ENCODE results near the gene WWOX. TPM values are rescaled to one million over a fixed set of nuclear protein-coding genes. Genes with fewer than 3 reads are reported as not detected.

The WWOX gene
- total and polyA plus RNA-seq, 2 of the 8 experiments (the other 6 are each of a cell fraction or from before 2014, with no cell fraction given), result 5.4 to 16.7 TPM

- H2AFZ ChIP-seq (ENCODE audit: low read length), result no peak overlapping the region
- H3K18ac ChIP-seq (ENCODE audit: extremely low read depth, low read length), result no peak overlapping the region
- CTCF ChIA-PET (ENCODE audit: partially characterized antibody), result interaction anchor here (0.8 to 2.4 kb wide), 7 partner anchors 18 to 442 kb away, joined by 3 to 7 read pairs (median 4); no protein-coding TSS in a partner anchor
- H3K4me3 ChIP-seq (ENCODE audit: extremely low read depth in 1 of 4, insufficient read depth in 2 of 4, low read depth in 3 of 4, low read length in 4 of 4), result no peak overlapping the region
- DNase-seq (ENCODE audit: low read depth in 1 of 2, low spot score in 2 of 2) (no peak), FAIRE-seq (no peak)
- H3K27me3 ChIP-seq (replicated peaks in 1 of 4; ENCODE audit: control insufficient read depth in 3 of 4, extremely low read depth in 1 of 4, insufficient read depth in 3 of 4, low read length in 3 of 4), result peaks cover 0 to under 1% (median 0%) of the 10 kb centered on the region in 4 experiments; a peak in 1 of 7 replicates
- peaks cover 0 to 9% of the 10 kb centered on the region in 2 experiments for H4K20me1 ChIP-seq (replicated peaks in 1 of 2; ENCODE audit: control insufficient read depth in 1 of 2, insufficient read depth in 2 of 2, low read length in 2 of 2)
- no peak overlapping the region for H2BK15ac ChIP-seq (ENCODE audit: low read length)
- no peaks in the 10 kb centered on the region; a peak in 1 of 4 replicates for H3K79me2 ChIP-seq (ENCODE audit: control insufficient read depth in 1 of 2, insufficient read depth in 2 of 2, low read length in 2 of 2)
- POLR2A ChIA-PET (ENCODE audit: partially characterized antibody), result no interaction called here
- no peak overlapping the region for H2BK12ac ChIP-seq (ENCODE audit: low read depth, low read length)
- no peak overlapping the region for H4K5ac ChIP-seq (ENCODE audit: insufficient read length, low read depth, low read length)
- no peak overlapping the region for H2AK5ac ChIP-seq (ENCODE audit: low read depth, low read length)
- no peak overlapping the region for H2BK5ac ChIP-seq (ENCODE audit: low read depth, low read length)
- no peak overlapping the region for H3K9ac ChIP-seq (replicated peaks in 1 of 4; ENCODE audit: extremely low read depth in 1 of 4, low read depth in 3 of 4, low read length in 3 of 4)
- 0 out of 8 replicates have a peak, but pooled peaks cover 0 to 4% (median 0%) of the 10 kb centered on the region in 4 experiments for H3K36me3 ChIP-seq (ENCODE audit: control insufficient read depth in 2 of 4, insufficient read depth in 4 of 4, low read length in 3 of 4)
- H3K23ac ChIP-seq (ENCODE audit: insufficient read length), result no peak overlapping the region
- no peak overlapping the region for H3K56ac ChIP-seq (replicated peaks; ENCODE audit: insufficient read length, low read depth, low read length)
- H3K23me2 ChIP-seq (ENCODE audit: low read depth, low read length), result peaks cover 5% of the 10 kb centered on the region; the same call in 1 of the 2 replicates
- no peak overlapping the region for H2BK120ac ChIP-seq (replicated peaks; ENCODE audit: low read depth, low read length)
- 65% methylated on average over 10 of the region's 11 CpGs; no CpG with 5 or more reads in 1 of the 2 experiments for WGBS, 2 experiments (ENCODE audit: extremely low coverage in 1 of 2, insufficient coverage in 1 of 2, insufficient read length in 1 of 2, insufficient replicate concordance in 2 of 2, low coverage in 1 of 2, low lambda C conversion rate in 2 of 2, missing lambda C conversion rate in 1 of 2)
- no peak overlapping the region for H3K4ac ChIP-seq (replicated peaks; ENCODE audit: insufficient read length, low read depth, low read length)
- H3K14ac ChIP-seq (ENCODE audit: insufficient read length), result no peak overlapping the region
- H3K9me3 ChIP-seq (ENCODE audit: insufficient read depth in 2 of 2, low read depth in 1 of 2, low read length in 1 of 2), result no peaks in the 10 kb centered on the region
- peaks cover 0 to 3% (median 0%) of the 10 kb centered on the region in 4 experiments; a peak in 2 of 7 replicates for H3K4me1 ChIP-seq (replicated peaks in 1 of 4; ENCODE audit: control insufficient read depth in 3 of 4, insufficient read depth in 4 of 4, low read length in 3 of 4)
- peaks cover 8% of the 10 kb centered on the region for H3K79me1 ChIP-seq (ENCODE audit: low read depth, low read length)
- H2BK20ac ChIP-seq (ENCODE audit: low read length), result no peak overlapping the region
- H4K91ac ChIP-seq (replicated peaks; ENCODE audit: insufficient read length, low read length), result no peak overlapping the region
- no peak overlapping the region for H3K4me2 ChIP-seq (ENCODE audit: insufficient read depth in 1 of 2, low read depth in 2 of 2, low read length in 2 of 2)
- no peak overlapping the region for H4K8ac ChIP-seq (ENCODE audit: extremely low read depth, insufficient read depth, low read length)
- no peak overlapping the region for H3K27ac ChIP-seq (ENCODE audit: low read depth, low read length)
- TF ChIP-seq SIN3A (conservative IDR thresholded peaks at IDR 0.05 in 1 of 2, IDR thresholded peaks at IDR 0.05 in 1 of 2; ENCODE audit: low read depth in 1 of 2, low read length in 2 of 2), result no peak
- no peak for TF ChIP-seq BCL11A (IDR thresholded peaks at IDR 0.05; ENCODE audit: low read depth in 2 of 2, low read length in 2 of 2)
- no peak for TF ChIP-seq POLR2A (IDR thresholded peaks at IDR 0.05; ENCODE audit: control extremely low read depth in 1 of 2, low read depth in 2 of 2, low read length in 2 of 2)
- no peak for TF ChIP-seq GABPA (IDR thresholded peaks at IDR 0.05; ENCODE audit: borderline replicate concordance, insufficient read depth, low read length)
- TF ChIP-seq TAF7 (optimal IDR thresholded peaks at IDR 0.05; ENCODE audit: borderline replicate concordance, low read depth, low read length), result no peak
- TF ChIP-seq HDAC2 (IDR thresholded peaks at IDR 0.05; ENCODE audit: borderline replicate concordance in 1 of 2, low read depth in 2 of 2, low read length in 2 of 2), result no peak
- TF ChIP-seq CHD1 (IDR thresholded peaks at IDR 0.05; ENCODE audit: low read depth, low read length), result no peak
- TF ChIP-seq CBX8 (IDR thresholded peaks at IDR 0.05; ENCODE audit: borderline replicate concordance, low read depth, low read length), result no peak
- TF ChIP-seq MAX (IDR thresholded peaks at IDR 0.05), result no peak
- TF ChIP-seq NRF1 (IDR thresholded peaks at IDR 0.05; ENCODE audit: low read depth, low read length), result no peak
- no peak for TF ChIP-seq RFX5 (IDR thresholded peaks at IDR 0.05; ENCODE audit: borderline replicate concordance, low read depth, low read length)
- TF ChIP-seq TAF1 (IDR thresholded peaks at IDR 0.05; ENCODE audit: low read depth, low read length), result no peak
- no peak for TF ChIP-seq ATF3 (IDR thresholded peaks at IDR 0.05; ENCODE audit: insufficient read depth, low read depth, low read length)
Observed at GRCh38 chr16:78102865-78103264, 3.4 kb downstream of the WWOX start.

Data from H1 (cell line).